ENCODE data around the gene IL23R. TPM values are rescaled to one million over a fixed set of nuclear protein-coding genes. Genes with fewer than 3 reads are reported as not detected.

Gene IL23R
- total RNA-seq, 1 donor: 0.10 TPM

DNA sequence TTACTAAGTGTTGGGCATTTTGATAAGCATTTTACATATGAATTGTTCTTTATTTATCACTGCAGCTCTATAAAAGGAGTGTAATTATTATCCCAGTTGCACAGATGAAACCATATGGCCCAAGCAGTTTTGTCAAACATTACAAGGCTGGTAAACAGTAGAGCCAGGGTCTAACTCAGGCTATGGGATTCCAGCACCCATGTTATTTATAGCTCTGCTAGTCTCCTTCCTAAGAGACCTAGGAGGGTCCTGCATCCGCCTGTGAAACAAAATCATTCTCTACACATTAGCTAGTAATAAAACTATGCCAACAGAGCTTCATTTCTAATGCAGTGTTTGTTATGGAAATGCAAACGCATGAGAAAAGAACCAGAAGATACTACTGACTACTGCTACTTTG, 58.6 kb downstream of the IL23R start:
- H3K27me3 ChIP-seq (ENCODE audit: insufficient read depth, low read length): no peaks in the 10 kb centered on the region
- no peak overlapping the region for H3K4me3 ChIP-seq (ENCODE audit: low read length)
- H3K9me3 ChIP-seq (ENCODE audit: low read depth, low read length): no peaks in the 10 kb centered on the region
- no peaks in the 10 kb centered on the region for H3K4me1 ChIP-seq (ENCODE audit: insufficient read depth, low read length)

DNA sequence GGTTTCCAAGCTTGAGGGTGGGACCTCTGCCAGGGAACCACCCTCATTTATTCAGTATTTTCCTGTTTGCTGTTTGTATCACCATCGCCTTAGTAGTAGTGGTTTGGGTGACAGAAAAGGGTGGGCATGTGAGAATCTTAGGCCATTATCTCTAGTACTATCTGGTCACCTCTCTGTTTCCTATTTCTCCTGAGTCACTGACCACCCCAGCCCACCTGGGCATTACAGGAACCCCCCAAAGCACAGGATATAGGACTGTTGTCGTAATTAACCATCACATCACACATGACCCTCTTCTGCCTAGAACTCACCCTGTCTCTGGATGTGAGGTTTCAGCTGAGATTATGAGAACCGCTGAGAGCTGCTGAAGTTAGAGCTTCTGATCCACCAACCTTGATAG, 60.4 kb downstream of the IL23R start:
- no peaks in the 10 kb centered on the region for H3K4me1 ChIP-seq (ENCODE audit: insufficient read depth, low read length)
- no peak overlapping the region for H3K4me3 ChIP-seq (ENCODE audit: low read length)
- no peaks in the 10 kb centered on the region for H3K27me3 ChIP-seq (ENCODE audit: insufficient read depth, low read length)
- no peaks in the 10 kb centered on the region for H3K9me3 ChIP-seq (ENCODE audit: low read depth, low read length)

- Histone ChIP-seq H3K27me3 (ENCODE audit: insufficient read depth, low read length) (no peaks in the 10 kb centered on the region), H3K4me1 (ENCODE audit: insufficient read depth, low read length) (no peaks in the 10 kb centered on the region), H3K9me3 (ENCODE audit: low read depth, low read length) (no peaks in the 10 kb centered on the region), H3K4me3 (ENCODE audit: low read length) (no peak overlapping the region)
Observed at GRCh38 chr1:67227196-67227595, 60.9 kb downstream of the IL23R start.

DNA sequence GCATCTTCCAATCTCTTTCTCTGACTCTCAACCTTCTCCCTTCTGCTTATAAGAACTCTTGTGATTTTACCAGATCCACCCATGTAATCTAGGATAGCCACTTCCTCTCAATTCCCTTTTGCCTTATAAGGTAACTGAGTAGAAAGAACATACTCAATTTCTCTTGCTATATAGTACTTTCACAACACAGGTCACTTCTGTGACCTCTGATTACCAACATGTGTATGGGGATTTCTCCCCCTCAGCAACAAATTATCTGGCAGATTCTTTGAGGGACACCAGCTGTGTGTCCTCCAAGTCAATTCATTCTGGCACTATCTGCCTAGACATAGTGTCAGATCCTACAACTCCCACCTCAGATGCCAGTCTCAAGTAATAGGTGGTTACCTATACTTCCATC, 62.5 kb downstream of the IL23R start:
- no peaks in the 10 kb centered on the region for H3K4me1 ChIP-seq (ENCODE audit: insufficient read depth, low read length)
- H3K9me3 ChIP-seq (ENCODE audit: low read depth, low read length): no peaks in the 10 kb centered on the region
- H3K27me3 ChIP-seq (ENCODE audit: insufficient read depth, low read length): no peaks in the 10 kb centered on the region
- H3K4me3 ChIP-seq (ENCODE audit: low read length): no peak overlapping the region

DNA sequence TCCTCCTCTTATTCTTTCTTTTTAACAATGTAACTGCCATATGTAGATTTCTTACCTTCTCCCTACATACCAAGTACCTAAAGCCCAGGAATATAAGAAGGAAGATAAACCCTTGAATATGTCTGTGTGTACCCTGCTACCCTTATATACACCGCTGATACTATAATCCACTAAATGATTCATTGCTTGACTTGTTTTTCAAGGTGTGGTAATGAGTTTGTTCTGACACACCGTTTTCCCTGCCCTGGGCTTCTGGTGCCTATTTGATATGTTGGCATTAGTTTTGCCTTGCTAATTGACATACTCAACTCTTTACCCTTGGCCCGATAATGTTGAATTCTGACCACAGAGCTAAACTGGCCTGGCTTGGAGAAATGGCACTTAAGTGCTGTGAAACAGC, 64.3 kb downstream of the IL23R start:
- Histone ChIP-seq H3K27me3 (ENCODE audit: insufficient read depth, low read length) (no peaks in the 10 kb centered on the region), H3K4me3 (ENCODE audit: low read length) (no peak overlapping the region), H3K9me3 (ENCODE audit: low read depth, low read length) (no peaks in the 10 kb centered on the region), H3K4me1 (ENCODE audit: insufficient read depth, low read length) (no peaks in the 10 kb centered on the region)

DNA sequence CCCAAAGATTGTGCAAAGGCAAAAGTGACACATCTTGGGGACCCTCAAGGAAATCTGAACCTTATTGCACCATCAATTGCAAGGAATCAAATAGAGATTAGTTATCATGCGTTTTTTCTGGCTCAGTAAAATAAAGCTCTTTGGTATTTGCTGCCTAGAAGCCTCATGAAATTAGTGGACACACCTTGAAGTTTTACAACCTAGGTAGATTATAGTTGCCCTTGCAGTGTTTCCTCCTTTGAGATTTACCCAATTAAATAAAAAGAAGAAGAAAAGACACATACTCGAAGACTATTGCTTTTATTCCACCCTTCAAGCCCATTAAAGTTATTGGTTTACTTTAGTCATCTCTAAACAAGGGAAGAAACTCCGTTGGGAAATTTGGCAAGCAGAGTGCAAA, 70.0 kb downstream of the IL23R start:
- no peaks in the 10 kb centered on the region for H3K27me3 ChIP-seq (ENCODE audit: insufficient read depth, low read length)
- no peak overlapping the region for H3K4me3 ChIP-seq (ENCODE audit: low read length)
- H3K4me1 ChIP-seq (ENCODE audit: insufficient read depth, low read length): no peaks in the 10 kb centered on the region
- no peaks in the 10 kb centered on the region for H3K9me3 ChIP-seq (ENCODE audit: low read depth, low read length)

DNA sequence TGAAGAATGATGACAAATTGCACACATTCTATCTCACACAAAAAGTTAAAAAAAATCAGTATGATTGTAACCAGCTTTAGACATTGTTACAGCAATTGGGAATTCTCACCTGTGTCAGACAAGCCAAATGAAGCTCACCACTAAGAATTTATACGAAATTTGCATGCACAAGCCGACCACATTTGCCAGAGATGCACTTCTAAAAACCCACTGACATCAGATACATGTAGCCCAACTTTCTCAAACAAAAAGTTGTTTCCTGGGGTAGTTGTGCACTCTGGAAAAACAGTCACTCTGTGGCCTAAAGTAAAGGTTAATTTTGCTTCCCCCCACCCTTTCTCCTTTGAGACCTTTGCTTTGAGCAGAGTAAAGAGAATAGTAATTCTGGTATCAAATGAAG, 73.5 kb downstream of the IL23R start:
- Histone ChIP-seq H3K9me3 (ENCODE audit: low read depth, low read length) (no peaks in the 10 kb centered on the region), H3K4me3 (ENCODE audit: low read length) (no peak overlapping the region), H3K4me1 (ENCODE audit: insufficient read depth, low read length) (no peaks in the 10 kb centered on the region), H3K27me3 (ENCODE audit: insufficient read depth, low read length) (no peaks in the 10 kb centered on the region)

- H3K9me3 ChIP-seq (ENCODE audit: low read depth, low read length): no peaks in the 10 kb centered on the region
- no peaks in the 10 kb centered on the region for H3K4me1 ChIP-seq (ENCODE audit: insufficient read depth, low read length)
- no peaks in the 10 kb centered on the region for H3K27me3 ChIP-seq (ENCODE audit: insufficient read depth, low read length)
- no peak overlapping the region for H3K4me3 ChIP-seq (ENCODE audit: low read length)
Observed at GRCh38 chr1:67241200-67241746, 75.0 kb downstream of the IL23R start.

DNA sequence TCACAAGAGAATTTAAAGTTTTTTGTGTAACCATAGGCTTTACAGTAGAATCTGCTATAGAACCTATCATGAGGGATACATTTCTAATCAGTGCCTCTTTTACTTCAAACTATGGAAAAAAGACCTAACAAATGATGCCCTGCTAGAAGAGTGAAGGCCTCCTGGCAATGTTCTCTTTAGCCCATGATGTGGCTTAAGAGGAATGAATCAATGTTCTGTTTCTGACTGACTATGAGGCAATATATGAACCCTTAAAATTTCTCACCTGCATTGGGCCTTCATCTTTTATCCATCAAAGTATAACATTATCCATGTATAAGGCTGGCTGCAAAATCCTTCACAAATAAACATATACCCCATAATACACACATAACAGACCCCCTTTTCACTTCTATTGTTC, 75.8 kb downstream of the IL23R start:
- Histone ChIP-seq H3K27me3 (ENCODE audit: insufficient read depth, low read length) (no peaks in the 10 kb centered on the region), H3K9me3 (ENCODE audit: low read depth, low read length) (no peaks in the 10 kb centered on the region), H3K4me1 (ENCODE audit: insufficient read depth, low read length) (no peaks in the 10 kb centered on the region), H3K4me3 (ENCODE audit: low read length) (no peak overlapping the region)

- no peaks in the 10 kb centered on the region for H3K4me1 ChIP-seq (ENCODE audit: insufficient read depth, low read length)
- peaks cover 16% of the 10 kb centered on the region for H3K9me3 ChIP-seq (ENCODE audit: low read depth, low read length)
- no peaks in the 10 kb centered on the region for H3K27me3 ChIP-seq (ENCODE audit: insufficient read depth, low read length)
- no peak overlapping the region for H3K4me3 ChIP-seq (ENCODE audit: low read length)
Observed at GRCh38 chr1:67250051-67250653, 83.9 kb downstream of the IL23R start.

DNA sequence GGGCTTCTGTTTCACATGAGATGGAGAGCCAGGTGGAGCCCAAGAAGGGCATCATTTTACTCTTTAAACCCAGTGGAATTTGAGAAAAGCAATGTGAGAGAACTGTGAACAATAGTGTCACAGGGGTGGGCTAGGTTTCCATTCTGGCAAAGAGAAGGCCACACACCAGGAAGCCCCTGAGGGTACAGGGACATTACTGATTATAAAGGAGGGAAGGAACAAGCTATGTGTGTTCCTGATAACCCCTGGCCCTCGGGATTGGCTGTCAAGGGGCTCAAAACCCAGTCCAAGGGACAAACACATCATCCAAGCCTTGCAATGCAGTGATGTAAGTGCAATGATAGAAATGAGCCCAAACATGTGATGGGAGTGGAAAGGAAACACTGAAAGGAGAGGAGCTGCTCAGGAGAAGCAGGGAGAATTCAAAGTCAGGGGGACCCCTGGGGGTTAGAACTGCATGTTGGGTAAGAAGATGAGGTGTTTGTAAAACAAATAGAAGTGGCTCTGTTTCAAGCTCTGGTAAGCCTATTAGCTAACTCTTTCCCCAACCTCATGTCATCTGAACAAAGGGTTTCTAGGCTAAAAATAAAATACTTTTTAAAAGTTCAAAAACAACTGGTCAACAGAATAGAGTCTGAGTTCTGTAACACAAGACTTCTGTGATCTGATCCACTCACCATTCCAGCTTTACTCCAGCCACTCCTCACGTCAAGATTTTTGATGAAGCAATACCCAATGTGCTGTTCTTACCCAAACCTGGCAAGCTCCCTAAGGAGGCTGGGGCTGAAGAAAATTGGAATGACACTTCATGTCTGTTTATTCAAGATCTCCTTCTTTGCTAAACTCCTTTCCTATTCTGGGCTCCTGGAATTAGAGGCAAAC, 90.3 kb downstream of the IL23R start:
- H3K4me3 ChIP-seq (ENCODE audit: low read length): no peak overlapping the region
- H3K4me1 ChIP-seq (ENCODE audit: insufficient read depth, low read length): peaks cover 4% of the 10 kb centered on the region
- H3K27me3 ChIP-seq (ENCODE audit: insufficient read depth, low read length): no peaks in the 10 kb centered on the region
- no peaks in the 10 kb centered on the region for H3K9me3 ChIP-seq (ENCODE audit: low read depth, low read length)

- H3K4me1 ChIP-seq (ENCODE audit: insufficient read depth, low read length): peaks cover 4% of the 10 kb centered on the region
- H3K4me3 ChIP-seq (ENCODE audit: low read length): no peak overlapping the region
- no peaks in the 10 kb centered on the region for H3K9me3 ChIP-seq (ENCODE audit: low read depth, low read length)
- no peaks in the 10 kb centered on the region for H3K27me3 ChIP-seq (ENCODE audit: insufficient read depth, low read length)
Observed at GRCh38 chr1:67257173-67257535, 90.9 kb downstream of the IL23R start.

DNA sequence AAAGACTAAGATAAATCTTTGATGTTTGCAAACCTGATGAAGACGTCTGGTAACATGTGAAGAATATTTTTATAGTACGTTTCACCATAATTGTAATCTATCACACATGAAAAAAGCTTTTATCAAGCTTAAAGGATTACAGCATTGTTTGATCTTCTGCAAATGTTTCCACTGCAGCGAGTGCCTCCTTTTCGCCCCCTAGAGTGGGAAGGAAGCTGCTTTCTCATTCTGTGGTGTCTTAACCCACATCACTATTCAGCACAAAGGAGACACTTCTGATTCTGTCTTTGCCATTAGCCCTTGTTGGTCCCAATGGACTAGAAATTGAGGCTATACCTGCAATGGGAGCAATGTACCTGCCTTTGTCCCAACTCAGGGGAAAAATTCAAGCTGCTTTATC, 95.4 kb downstream of the IL23R start:
- Histone ChIP-seq H3K4me1 (ENCODE audit: insufficient read depth, low read length) (peaks cover 4% of the 10 kb centered on the region), H3K9me3 (ENCODE audit: low read depth, low read length) (no peaks in the 10 kb centered on the region), H3K27me3 (ENCODE audit: insufficient read depth, low read length) (no peaks in the 10 kb centered on the region), H3K4me3 (ENCODE audit: low read length) (no peak overlapping the region)

- H3K9me3 ChIP-seq (ENCODE audit: low read depth, low read length): no peaks in the 10 kb centered on the region
- no peaks in the 10 kb centered on the region for H3K27me3 ChIP-seq (ENCODE audit: insufficient read depth, low read length)
- H3K4me1 ChIP-seq (ENCODE audit: insufficient read depth, low read length): no peaks in the 10 kb centered on the region
Observed at GRCh38 chr1:67262735-67263134, 96.5 kb downstream of the IL23R start.

GRCh38 chr1:67264152-67264551, 97.9 kb downstream of the IL23R start:
- Histone ChIP-seq H3K4me1 (ENCODE audit: insufficient read depth, low read length) (no peaks in the 10 kb centered on the region), H3K27me3 (ENCODE audit: insufficient read depth, low read length) (no peaks in the 10 kb centered on the region)

More at GRCh38 chr1:67262735-67263134, 96.5 kb downstream of the IL23R start:
- no peak overlapping the region for H3K4me3 ChIP-seq (ENCODE audit: low read length)

DNA sequence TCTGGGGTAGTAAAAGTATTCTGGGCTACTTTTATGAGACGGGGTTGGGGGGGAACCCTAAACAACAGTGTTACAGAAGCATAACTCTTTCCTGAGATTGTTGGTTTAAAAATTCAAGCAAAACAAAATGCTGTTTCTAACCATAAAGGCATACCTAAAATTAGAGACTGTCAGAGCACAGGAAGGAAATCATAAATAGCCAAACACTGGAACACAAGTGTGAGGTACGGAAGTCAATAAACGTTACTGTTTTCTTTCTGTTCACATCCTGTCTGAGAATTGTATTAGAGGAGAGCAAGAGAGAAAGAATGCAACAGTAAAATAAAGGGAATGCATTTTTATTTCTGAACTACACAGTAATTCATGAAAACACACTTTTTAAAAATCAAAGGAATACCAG, 98.6 kb downstream of the IL23R start:
- H3K4me3 ChIP-seq (ENCODE audit: low read length): no peak overlapping the region

More at GRCh38 chr1:67264152-67264551, 97.9 kb downstream of the IL23R start:
- no peak overlapping the region for H3K4me3 ChIP-seq (ENCODE audit: low read length)
- no peaks in the 10 kb centered on the region for H3K9me3 ChIP-seq (ENCODE audit: low read depth, low read length)

More for the DNA sequence above, 98.6 kb downstream of the IL23R start:
- Histone ChIP-seq H3K4me1 (ENCODE audit: insufficient read depth, low read length) (no peaks in the 10 kb centered on the region), H3K27me3 (ENCODE audit: insufficient read depth, low read length) (no peaks in the 10 kb centered on the region), H3K9me3 (ENCODE audit: low read depth, low read length) (no peaks in the 10 kb centered on the region)

Data from mononuclear cell (primary cell).